HL-60 (cell line): Measurements from ENCODE around the gene ADGRF5.

Experiments
- CTCF ChIP-seq: IDR thresholded peaks from one replicate; pipeline ENCODE4 v1.5.1; 2011; ENCODE audit warnings: low read length, control low read depth, inconsistent platforms; ENCODE audit not compliant: insufficient read depth
- POLR2AphosphoS5 ChIP-seq: IDR thresholded peaks from 2 replicates; pipeline ENCODE4 v1.6.1; 2012; ENCODE audit warnings: low read depth
- SPI1 ChIP-seq: IDR thresholded peaks from 2 replicates; pipeline ENCODE4 v1.6.1; 2012; ENCODE audit warnings: low read depth, mild to moderate bottlenecking, borderline replicate concordance

- TF ChIP-seq CTCF (no peak), SPI1 (no peak), POLR2AphosphoS5 (no peak)
Observed at GRCh38 chr6:46899659-46900058, 22.1 kb downstream of the ADGRF5 start.
